Right atrium auricular region (tissue), 2 donors: Measurements from ENCODE around the gene OSBPL6. TPM values are rescaled to one million over a fixed set of nuclear protein-coding genes. Genes with fewer than 3 reads are reported as not detected.

Experiments
- DNase-seq: peaks from one replicate; pipeline ENCODE4 v3.0.0-alpha.2; 2019; ENCODE audit warnings: low spot score
- H3K27ac ChIP-seq, 2 donors: fragments of 200-600 bp; sonication (generic); 1 replicate in 1 of 2; 2 replicates in 1 of 2; pipeline ENCODE4 v1.5.1; 2016 to 2019
- H3K27me3 ChIP-seq, 2 donors: fragments of 200-600 bp; sonication (generic); one replicate each; pipeline versions ENCODE4 v1.5.1 to v1.6.0; 2017 to 2019
- H3K36me3 ChIP-seq: fragments of 200-600 bp; sonication (generic); one replicate; pipeline ENCODE4 v1.5.1; 2016
- H3K4me1 ChIP-seq, 2 donors: fragments of 200-600 bp; sonication (generic); one replicate each; pipeline versions ENCODE4 v1.5.1 to v1.6.0; 2017 to 2019
- H3K4me3 ChIP-seq, 2 donors: fragments of 200-600 bp; sonication (generic); 1 replicate in 1 of 2; 2 replicates in 1 of 2; pipeline ENCODE4 v1.5.1; 2017 to 2019; ENCODE audit warnings: mild to moderate bottlenecking in 1 of 2, moderate library complexity in 1 of 2
- H3K9me3 ChIP-seq, 2 donors: fragments of 200-600 bp; sonication (generic); one replicate each; pipeline ENCODE4 v1.5.1; 2019
- CTCF ChIP-seq, 2 donors: fragments of 200-600 bp; sonication (generic); IDR thresholded peaks; one replicate each; pipeline ENCODE4 v1.5.1; 2019; ENCODE audit warnings: antibody characterized with exemption in 2 of 2
- total RNA-seq, 2 donors: library from RNA; depleted of rRNA; stranded (reverse); fragments of >200 nt; gene quantifications; one replicate each; pipeline ENCODE4 v1.1.0, GENCODE V29; 2016

The OSBPL6 gene
- total RNA-seq, 2 donors from 2014 or later: 4.8 to 11.5 TPM

GRCh38 chr2:178270338-178270737 is 76.0 kb downstream of the OSBPL6 start:
- no peak overlapping the region for H3K27ac ChIP-seq
- H3K36me3 ChIP-seq: no peaks in the 10 kb centered on the region
- DNase-seq: no peak
- no peak overlapping the region for H3K4me3 ChIP-seq
- no peaks in the 10 kb centered on the region for H3K27me3 ChIP-seq
- no peak for TF ChIP-seq CTCF (IDR thresholded peaks at IDR 0.05)
- no peaks in the 10 kb centered on the region for H3K9me3 ChIP-seq
- peaks cover 0 to 19% of the 10 kb centered on the region in 2 donors for H3K4me1 ChIP-seq

- no peak for DNase-seq
- Histone ChIP-seq H3K27me3 (no peaks in the 10 kb centered on the region), H3K9me3 (no peaks in the 10 kb centered on the region), H3K4me3 (no peak overlapping the region), H3K27ac (peak overlapping the region; percentile 64 to 77), H3K4me1 (peaks cover 0 to 19% of the 10 kb centered on the region in 2 donors), H3K36me3 (no peaks in the 10 kb centered on the region)
- TF ChIP-seq CTCF (IDR thresholded peaks at IDR 0.05): no peak
These were observed 76.8 kb downstream of the OSBPL6 start for GRCh38 chr2:178271094-178271493.

DNA sequence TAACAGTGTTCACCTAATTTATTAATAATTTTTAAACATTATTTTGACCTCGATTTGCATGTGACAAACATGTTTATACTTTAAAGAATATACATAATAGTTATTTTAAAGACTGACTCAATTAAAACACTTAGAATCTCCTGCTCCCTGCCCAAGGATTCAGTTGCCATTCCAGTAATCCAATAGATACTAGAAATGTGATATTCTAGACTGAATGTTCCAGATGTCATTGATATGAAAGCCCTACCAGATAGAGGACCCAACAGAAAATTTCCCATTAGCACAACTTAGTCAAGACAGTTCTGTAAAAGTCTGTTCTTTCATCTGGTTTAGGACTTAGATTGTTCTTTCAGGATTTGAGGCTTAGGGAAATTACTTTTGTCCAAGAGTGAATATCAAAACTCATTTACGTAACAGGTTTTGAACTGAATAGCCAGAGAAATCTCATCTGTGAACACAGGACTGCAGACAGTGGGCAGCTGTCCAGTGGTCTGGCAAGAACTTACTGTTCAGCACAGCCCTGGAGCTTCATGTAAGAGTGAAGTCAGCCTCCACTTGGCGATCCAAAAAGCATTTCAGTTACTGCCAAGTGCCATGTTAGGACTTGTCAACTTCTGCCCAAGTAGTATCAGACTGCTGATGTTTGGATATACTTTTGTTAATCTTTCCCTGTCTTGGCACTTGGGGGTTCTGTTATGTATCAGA is 77.5 kb downstream of the OSBPL6 start:
- no peak for TF ChIP-seq CTCF (IDR thresholded peaks at IDR 0.05)
- Histone ChIP-seq H3K4me3 (no peak overlapping the region), H3K27ac (peak overlapping the region; percentile 64 to 77)

GRCh38 chr2:178273787-178274360 is 79.6 kb downstream of the OSBPL6 start:
- no peak overlapping the region for H3K4me3 ChIP-seq
- H3K4me1 ChIP-seq: peaks cover 0 to 23% of the 10 kb centered on the region in 2 donors
- no peaks in the 10 kb centered on the region for H3K9me3 ChIP-seq
- no peaks in the 10 kb centered on the region for H3K27me3 ChIP-seq
- H3K27ac ChIP-seq: peak overlapping the region in 1 of 2 donors; percentile 77
- no peak for TF ChIP-seq CTCF (IDR thresholded peaks at IDR 0.05)
- H3K36me3 ChIP-seq: no peaks in the 10 kb centered on the region
- no peak for DNase-seq

More for the DNA sequence above, 77.5 kb downstream of the OSBPL6 start:
- H3K4me1 ChIP-seq: peaks cover 0 to 19% of the 10 kb centered on the region in 2 donors
- DNase-seq: peak; percentile 89
- no peaks in the 10 kb centered on the region for H3K27me3 ChIP-seq
- no peaks in the 10 kb centered on the region for H3K36me3 ChIP-seq
- no peaks in the 10 kb centered on the region for H3K9me3 ChIP-seq

GRCh38 chr2:178275600-178275999 is 81.3 kb downstream of the OSBPL6 start:
- no peak overlapping the region for H3K27ac ChIP-seq
- no peak for TF ChIP-seq CTCF (IDR thresholded peaks at IDR 0.05)

More at GRCh38 chr2:178275600-178275999, 81.3 kb downstream of the OSBPL6 start:
- Histone ChIP-seq H3K36me3 (no peaks in the 10 kb centered on the region), H3K4me3 (no peak overlapping the region), H3K9me3 (no peaks in the 10 kb centered on the region), H3K27me3 (no peaks in the 10 kb centered on the region), H3K4me1 (peaks cover 0 to 28% of the 10 kb centered on the region in 2 donors)
- no peak for DNase-seq
